CD4-positive, alpha-beta T cell treated with Interleukin-4 for 1 hour (primary cell): ENCODE data around the gene SYNE1.
A peak's percentile ranks its signal among the peaks of the same experiment; 100 is the strongest.

Experiments
- DNase-seq, 2 donors: peaks; one replicate each; pipeline ENCODE4 v3.0.0-alpha.2; 2020 to 2022

The SYNE1 gene

GRCh38 chr6:152308306-152308705 lies 328.9 kb downstream of the SYNE1 start:
- DNase-seq = no peak

- DNase-seq = no peak
Measured at GRCh38 chr6:152305672-152306071, 331.5 kb downstream of the SYNE1 start.

DNA sequence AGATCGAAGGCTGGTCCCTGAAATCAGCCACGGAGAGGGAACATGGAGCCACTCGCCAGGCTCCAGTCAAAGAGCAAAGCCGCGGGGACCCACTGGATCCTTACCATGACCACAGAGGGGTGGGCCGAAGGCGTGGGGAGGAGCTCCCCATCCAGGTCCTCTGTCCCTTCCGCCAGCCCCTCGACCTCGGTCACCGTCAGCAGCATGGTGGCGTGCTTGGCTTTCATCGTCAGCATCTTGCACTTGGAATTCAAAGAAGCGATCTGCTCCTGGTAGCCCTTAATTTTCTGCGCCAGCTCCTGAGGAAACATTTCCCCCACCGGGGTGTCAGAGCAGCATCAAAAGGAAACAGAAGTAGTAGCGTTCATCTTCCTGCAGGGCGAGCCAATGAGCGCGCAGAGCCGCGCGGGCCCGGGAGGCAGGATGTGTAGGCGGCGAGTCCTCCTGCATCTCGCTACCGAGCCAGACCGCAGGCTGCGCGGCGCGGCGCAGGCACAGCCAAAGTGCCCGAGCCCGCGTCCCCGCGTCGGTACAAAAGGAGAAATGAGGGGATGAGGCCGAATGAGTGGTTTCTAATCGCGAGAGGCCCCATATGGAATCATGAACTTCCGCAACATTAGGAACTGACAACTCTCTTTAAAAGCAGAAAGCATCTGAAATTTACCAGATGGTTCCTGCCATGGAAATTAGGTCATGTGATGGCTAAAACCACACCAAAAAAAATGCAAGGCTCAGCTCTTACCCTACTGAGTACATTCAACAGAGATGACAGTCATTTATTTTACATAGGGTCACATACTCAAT lies 335.2 kb downstream of the SYNE1 start:
- DNase-seq = peak; percentile 86

DNA sequence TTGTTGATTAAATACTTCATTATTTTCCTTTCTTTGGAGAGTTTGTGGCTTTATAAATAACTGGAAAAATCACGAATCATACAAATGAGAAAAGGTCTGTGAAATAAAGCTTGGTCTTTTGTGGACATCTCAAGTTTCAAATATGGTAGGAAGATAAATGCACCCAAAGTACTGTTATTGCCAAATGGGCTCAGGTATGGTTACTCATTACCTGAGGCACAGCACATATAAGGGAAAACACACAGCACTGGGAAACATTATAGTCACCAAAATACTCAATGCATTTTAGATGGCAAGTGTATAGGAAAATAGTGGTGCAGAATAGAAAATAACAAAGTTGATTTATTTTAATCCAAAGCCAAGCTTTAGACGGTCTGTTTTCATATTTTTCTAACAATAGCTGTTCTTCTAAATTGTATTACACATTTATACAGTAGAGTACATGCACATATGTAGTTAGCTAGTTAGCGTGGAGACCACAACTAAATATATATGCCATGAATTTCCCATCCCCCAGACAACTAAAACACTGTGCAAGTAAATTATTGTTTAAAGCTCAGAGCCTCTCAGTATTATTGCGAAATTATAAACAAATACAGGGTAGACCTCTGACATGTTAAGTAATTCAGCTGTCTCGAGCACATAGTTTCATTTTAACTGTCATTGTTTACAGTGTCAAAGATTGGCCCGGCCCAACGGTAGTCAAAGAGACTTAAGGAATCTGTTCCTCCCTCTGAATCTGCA lies 336.0 kb downstream of the SYNE1 start:
- DNase-seq = no peak

DNA sequence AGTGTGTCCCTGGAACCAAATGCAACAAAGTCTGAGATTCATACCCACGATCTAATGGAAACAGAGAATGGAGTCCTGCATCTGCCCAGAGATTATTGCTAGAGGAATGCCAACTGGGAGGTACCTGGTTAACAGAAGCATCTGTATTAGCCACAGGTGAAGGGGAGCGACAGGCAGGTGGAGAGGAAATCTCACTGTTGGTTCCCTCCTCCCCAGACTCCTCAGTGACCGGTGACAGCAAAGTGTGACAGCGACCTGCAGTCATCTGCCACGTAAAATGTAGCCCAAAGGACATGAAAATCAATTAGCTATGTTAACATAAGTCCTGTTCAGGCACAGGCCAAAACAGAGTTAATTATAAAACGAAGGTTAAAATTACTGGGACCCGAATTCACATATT lies 336.6 kb downstream of the SYNE1 start:
- DNase-seq = peak in 1 of 2 donors; percentile 11

DNA sequence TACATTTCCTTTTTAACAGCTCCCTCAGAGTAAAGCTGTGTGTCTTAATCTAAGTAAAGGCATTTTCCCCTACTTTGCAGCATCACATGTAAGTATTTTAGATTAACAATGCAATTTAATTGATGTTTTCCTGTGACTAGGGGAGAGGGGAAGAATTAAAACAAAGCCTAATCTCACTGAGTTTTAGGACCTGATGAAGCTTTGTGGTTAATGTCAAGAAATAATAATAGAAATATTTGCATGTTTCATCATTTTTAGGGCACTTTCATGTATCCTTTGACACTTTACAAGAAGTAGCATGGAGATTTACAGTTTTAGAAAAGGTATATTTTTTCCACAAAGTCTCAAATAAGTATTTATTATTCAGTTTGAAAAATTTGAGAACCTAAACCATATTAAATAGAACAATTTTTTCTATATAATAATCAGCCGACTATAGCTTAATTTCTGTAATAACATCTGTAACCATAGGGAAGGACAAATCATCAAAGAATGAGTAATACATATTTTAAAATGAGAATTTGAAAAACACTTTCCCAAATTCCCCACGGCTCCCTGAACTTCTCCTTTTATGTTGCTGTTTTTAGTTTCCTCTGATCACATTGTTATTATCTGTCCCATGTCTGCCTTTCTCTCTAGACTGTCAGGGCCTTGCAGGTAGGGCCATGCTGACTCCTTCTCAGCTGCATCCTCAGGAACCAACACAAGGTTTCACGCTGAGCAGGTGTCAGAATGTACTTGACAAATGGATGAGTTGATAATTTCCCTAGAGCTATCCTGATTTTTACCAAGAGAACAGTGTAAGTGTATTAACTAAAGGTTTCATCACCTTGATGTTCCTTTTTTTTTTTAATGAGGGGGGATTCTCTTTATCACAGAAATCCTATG lies 338.1 kb downstream of the SYNE1 start:
- DNase-seq = no peak

GRCh38 chr6:152298055-152298647 lies 339.0 kb downstream of the SYNE1 start:
- DNase-seq = no peak

DNA sequence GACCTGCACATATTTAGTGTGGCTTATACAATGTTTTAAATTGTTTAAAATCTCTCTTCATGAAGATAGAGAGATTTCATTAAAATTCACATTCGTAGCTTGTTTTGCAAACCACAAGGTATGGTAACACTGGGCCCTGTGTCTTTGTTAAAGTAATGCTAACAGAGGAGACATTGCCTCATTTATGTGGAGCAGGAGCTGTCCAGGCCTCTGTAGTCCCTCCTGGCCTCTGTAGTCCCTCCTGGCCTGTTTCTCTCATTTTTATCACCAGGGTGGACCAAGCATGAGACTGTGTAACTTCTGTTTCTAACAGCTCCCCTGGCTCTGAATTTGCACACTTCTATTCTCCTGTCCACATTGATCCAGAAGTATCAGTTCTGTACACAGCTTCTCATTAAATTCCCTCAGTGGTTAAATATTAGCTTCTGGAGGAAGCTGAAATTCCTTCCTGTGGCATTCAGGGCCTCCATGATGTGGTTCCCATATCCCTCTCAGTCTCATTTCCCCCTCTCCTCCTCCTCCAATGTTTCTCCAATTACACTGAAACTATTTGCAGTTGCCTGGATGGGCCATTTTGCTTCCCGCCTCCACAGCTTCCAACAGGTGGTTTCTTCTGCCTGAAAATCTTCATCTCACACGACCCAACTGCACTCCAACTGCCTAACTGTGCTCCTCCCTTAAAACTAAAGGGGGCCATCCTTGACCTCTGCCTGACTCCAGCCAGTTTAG lies 340.4 kb downstream of the SYNE1 start:
- DNase-seq = no peak

- no peak for DNase-seq
Measured at GRCh38 chr6:152295920-152296319, 341.2 kb downstream of the SYNE1 start.

DNA sequence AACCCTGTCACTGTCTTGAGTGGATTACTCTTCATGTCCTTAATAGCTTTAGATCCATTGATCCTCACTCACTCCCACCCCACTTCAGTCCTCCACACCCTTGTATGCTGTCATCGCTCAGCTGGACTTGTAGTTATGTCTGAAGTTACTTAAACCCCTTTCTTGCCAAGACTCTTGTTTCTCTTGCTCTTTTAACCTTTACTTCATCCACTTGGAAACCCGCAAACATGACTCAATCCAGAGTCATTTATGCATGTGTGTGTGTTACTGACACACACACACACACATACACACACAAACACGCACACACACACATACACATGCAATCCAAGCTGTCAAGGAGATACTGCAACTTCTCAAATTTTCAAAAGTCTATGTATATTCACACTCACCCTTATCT lies 341.8 kb downstream of the SYNE1 start:
- DNase-seq = no peak

DNA sequence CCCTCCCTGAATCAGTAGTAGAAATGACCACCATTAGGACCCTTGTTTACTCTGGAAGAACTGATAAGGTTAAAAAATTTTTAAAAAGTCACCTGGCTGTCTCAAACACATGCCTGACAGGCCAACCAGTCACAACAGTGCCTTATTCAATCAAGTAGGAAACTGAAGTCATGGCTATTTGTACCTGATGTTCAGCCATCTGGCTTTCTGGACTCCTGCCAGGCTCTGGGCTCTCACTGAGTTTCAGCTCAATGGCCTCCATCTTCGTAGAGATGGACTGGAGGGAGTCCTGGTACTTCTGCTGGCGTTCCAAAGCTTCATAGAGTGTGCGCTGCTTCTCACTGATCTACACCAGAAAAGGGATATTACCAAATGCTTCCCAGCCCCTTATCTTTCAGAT lies 343.8 kb downstream of the SYNE1 start:
- DNase-seq = no peak

- DNase-seq = no peak
Measured at GRCh38 chr6:152292555-152292954, 344.6 kb downstream of the SYNE1 start.

DNA sequence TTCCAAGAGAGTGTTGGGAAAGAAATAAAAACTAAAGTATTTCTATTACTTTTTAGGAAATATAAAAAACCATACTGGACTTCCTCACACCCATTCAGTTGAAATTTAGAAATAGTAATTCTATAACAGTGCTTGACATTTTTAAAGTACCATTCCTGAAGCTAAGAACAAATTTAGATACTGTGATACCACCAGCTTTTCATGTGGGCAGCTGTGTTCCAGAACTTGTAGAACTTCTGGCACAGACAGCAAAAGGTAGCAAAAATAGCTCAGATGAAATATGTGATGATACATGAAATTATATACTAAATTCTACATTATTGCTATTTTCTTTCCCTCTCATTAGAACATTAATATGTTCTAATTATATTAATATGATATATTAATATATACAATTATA lies 346.5 kb downstream of the SYNE1 start:
- DNase-seq = no peak

DNA sequence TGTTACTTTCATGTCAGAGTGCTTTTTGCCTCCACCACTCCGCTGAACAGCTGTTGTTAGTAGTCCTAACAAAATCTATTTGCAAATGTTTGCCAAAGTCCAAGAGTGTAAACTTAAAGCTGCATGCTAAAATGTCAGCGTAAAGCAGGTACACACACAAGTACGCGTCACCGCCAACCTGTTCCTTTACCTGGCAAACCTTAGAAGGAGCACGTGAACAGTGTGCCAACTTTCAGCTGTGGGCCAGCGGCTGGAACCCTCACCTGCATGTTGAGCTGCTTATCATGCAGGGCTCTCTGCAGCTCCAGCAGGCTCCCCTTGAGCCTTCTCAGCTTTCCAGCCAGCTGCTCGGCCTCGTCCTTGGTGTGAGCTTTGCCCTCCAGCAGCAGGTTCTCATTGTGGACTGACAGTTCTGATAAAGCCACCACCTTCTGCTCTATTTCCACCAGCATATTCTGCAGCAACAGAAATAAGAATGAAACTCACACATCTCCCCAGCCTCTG lies 359.3 kb downstream of the SYNE1 start:
- DNase-seq = no peak

- no peak for DNase-seq
Measured at GRCh38 chr6:152273638-152274037, 363.5 kb downstream of the SYNE1 start.

GRCh38 chr6:152273002-152273401 lies 364.2 kb downstream of the SYNE1 start:
- no peak for DNase-seq

- no peak for DNase-seq
Measured at GRCh38 chr6:152272486-152272885, 364.7 kb downstream of the SYNE1 start.

GRCh38 chr6:152271776-152272464 lies 365.2 kb downstream of the SYNE1 start:
- no peak for DNase-seq

- DNase-seq = no peak
Measured at GRCh38 chr6:152270301-152270925, 366.7 kb downstream of the SYNE1 start.

GRCh38 chr6:152268846-152269442 lies 368.2 kb downstream of the SYNE1 start:
- no peak for DNase-seq
